Breast epithelium (tissue), 3 donors: ENCODE data around the gene STXBP5L.

Experiments used
- POLR2A ChIP-seq: fragments of 450-650 bp; IDR thresholded peaks from one replicate; pipeline ENCODE4 v1.6.1; 2016; ENCODE audit warnings: antibody characterized with exemption, mild to moderate bottlenecking, moderate library complexity
- TF ChIP-seq, protein P1 (sequence below), 3 donors: fragments of 450-650 bp; IDR thresholded peaks; one replicate each; pipeline ENCODE4 v1.5.1; 2016 to 2017; ENCODE audit warnings: antibody characterized with exemption in 3 of 3, mild to moderate bottlenecking in 3 of 3, moderate library complexity in 3 of 3

DNA sequence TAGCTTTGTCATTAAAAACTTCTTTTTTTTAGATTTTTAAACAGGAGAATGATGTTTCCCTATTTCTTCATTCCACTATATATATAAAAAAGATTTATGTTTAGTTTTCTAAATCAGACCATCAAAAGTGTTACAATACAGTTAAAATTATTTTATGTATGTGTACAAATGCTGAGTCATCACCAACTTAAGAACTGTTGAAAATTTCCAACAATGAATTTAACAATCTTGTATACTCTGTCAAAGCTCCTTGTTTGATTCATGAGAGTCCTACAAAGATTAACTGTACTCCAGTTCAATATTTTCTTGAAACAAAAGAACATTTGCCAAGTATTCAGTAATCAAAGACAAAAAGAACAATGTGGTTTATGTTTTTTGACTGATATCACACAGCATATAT, 555.7 kb downstream of the STXBP5L start:
- TF ChIP-seq, protein P1, sequence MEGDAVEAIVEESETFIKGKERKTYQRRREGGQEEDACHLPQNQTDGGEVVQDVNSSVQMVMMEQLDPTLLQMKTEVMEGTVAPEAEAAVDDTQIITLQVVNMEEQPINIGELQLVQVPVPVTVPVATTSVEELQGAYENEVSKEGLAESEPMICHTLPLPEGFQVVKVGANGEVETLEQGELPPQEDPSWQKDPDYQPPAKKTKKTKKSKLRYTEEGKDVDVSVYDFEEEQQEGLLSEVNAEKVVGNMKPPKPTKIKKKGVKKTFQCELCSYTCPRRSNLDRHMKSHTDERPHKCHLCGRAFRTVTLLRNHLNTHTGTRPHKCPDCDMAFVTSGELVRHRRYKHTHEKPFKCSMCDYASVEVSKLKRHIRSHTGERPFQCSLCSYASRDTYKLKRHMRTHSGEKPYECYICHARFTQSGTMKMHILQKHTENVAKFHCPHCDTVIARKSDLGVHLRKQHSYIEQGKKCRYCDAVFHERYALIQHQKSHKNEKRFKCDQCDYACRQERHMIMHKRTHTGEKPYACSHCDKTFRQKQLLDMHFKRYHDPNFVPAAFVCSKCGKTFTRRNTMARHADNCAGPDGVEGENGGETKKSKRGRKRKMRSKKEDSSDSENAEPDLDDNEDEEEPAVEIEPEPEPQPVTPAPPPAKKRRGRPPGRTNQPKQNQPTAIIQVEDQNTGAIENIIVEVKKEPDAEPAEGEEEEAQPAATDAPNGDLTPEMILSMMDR (IDR thresholded peaks at IDR 0.05) = no peak
- TF ChIP-seq POLR2A = no peak
